ENCODE measurements around the gene WDFY2. TPM values are rescaled to one million over a fixed set of nuclear protein-coding genes. Genes with fewer than 3 reads are reported as not detected.

WDFY2 gene
- total and polyA plus RNA-seq, 2 experiments from 2014 or later: 6.9 to 14.2 TPM

GRCh38 chr13:51594432-51594831, 10.2 kb downstream of the WDFY2 start:
- Histone ChIP-seq H2AFZ (no peak overlapping the region), H3K4me1 (ENCODE audit: insufficient read depth) (peaks cover 48% of the 10 kb centered on the region), H3K9ac (no peak overlapping the region), H3K9me2 (ENCODE audit: insufficient read depth) (no peaks in the 10 kb centered on the region), H3K36me3 (ENCODE audit: low read depth) (no peaks in the 10 kb centered on the region), H3K4me3 (no peak overlapping the region), H3K9me3 (ENCODE audit: low read depth) (no peaks in the 10 kb centered on the region), H3K27me3 (replicated peaks; ENCODE audit: insufficient read depth) (no peaks in the 10 kb centered on the region), H4K20me1 (ENCODE audit: insufficient read depth) (0 out of 2 replicates have a peak, but pooled peaks cover 4% of the 10 kb centered on the region), H3K27ac (no peak overlapping the region), H3K4me2 (ENCODE audit: unreplicated experiment) (no peak overlapping the region), H3K79me2 (ENCODE audit: insufficient read depth) (peaks cover 89% of the 10 kb centered on the region), H3F3A (ENCODE audit: insufficient read depth) (peaks cover 42% of the 10 kb centered on the region)
- 91 to 94% methylated on average over 3 of the region's 3 CpGs for WGBS, 2 experiments (ENCODE audit: low coverage in 1 of 2, low lambda C conversion rate in 2 of 2, missing lambda C conversion rate in 2 of 2)
- TF ChIP-seq EZH2 (IDR thresholded peaks at IDR 0.05; ENCODE audit: insufficient read depth, poor library complexity, severe bottlenecking) (no peak), EZH2phosphoT487 (IDR thresholded peaks at IDR 0.05; ENCODE audit: insufficient read depth, low read depth) (no peak)
- in situ Hi-C loops (cut with MboI): no loop called here
- DNase-seq: no peak

DNA sequence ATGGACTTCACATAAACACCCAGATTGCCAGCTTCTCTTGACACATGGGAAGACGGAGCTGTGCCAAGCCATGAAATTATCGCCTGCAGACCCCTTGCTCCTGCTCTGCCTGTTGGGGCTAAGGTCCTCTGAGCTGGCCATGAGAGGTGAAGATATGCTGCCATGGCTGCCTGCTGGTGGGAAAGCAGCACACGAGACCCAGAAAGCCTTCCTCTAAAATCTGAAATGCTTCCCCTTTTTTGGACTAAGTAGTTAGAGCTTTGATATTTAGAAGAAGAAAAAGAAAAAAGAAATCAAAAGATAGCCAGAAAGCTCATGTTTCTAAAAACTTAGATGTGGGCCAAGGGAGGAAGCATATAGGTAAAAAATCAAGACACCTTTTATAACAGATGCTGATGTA, 11.2 kb downstream of the WDFY2 start:
- H3K9ac ChIP-seq: no peak overlapping the region
- H3F3A ChIP-seq (ENCODE audit: insufficient read depth): peaks cover 32% of the 10 kb centered on the region
- peaks cover 38% of the 10 kb centered on the region for H3K4me1 ChIP-seq (ENCODE audit: insufficient read depth)
- TF ChIP-seq EZH2 (IDR thresholded peaks at IDR 0.05; ENCODE audit: insufficient read depth, poor library complexity, severe bottlenecking) (no peak), EZH2phosphoT487 (IDR thresholded peaks at IDR 0.05; ENCODE audit: insufficient read depth, low read depth) (no peak)
- 0 out of 2 replicates have a peak, but pooled peaks cover 4% of the 10 kb centered on the region for H4K20me1 ChIP-seq (ENCODE audit: insufficient read depth)
- H2AFZ ChIP-seq: no peak overlapping the region
- H3K4me2 ChIP-seq (ENCODE audit: unreplicated experiment): no peak overlapping the region
- H3K4me3 ChIP-seq: no peak overlapping the region
- no peak for DNase-seq
- H3K27ac ChIP-seq: no peak overlapping the region
- in situ Hi-C loops (cut with MboI): no loop called here
- 79 to 87% methylated on average over 3 of the region's 3 CpGs for WGBS, 2 experiments (ENCODE audit: low coverage in 1 of 2, low lambda C conversion rate in 2 of 2, missing lambda C conversion rate in 2 of 2)
- H3K36me3 ChIP-seq (ENCODE audit: low read depth): no peaks in the 10 kb centered on the region
- no peaks in the 10 kb centered on the region for H3K9me3 ChIP-seq (ENCODE audit: low read depth)
- no peaks in the 10 kb centered on the region for H3K27me3 ChIP-seq (replicated peaks; ENCODE audit: insufficient read depth)
- peaks cover 89% of the 10 kb centered on the region for H3K79me2 ChIP-seq (ENCODE audit: insufficient read depth)
- no peaks in the 10 kb centered on the region for H3K9me2 ChIP-seq (ENCODE audit: insufficient read depth)

GRCh38 chr13:51596541-51596940, 12.3 kb downstream of the WDFY2 start:
- in situ Hi-C loops (cut with MboI): no loop called here
- no peak overlapping the region for H3K4me3 ChIP-seq
- no peak overlapping the region for H2AFZ ChIP-seq
- TF ChIP-seq EZH2 (IDR thresholded peaks at IDR 0.05; ENCODE audit: insufficient read depth, poor library complexity, severe bottlenecking) (no peak), EZH2phosphoT487 (IDR thresholded peaks at IDR 0.05; ENCODE audit: insufficient read depth, low read depth) (no peak)
- no peaks in the 10 kb centered on the region for H3K36me3 ChIP-seq (ENCODE audit: low read depth)
- no peaks in the 10 kb centered on the region for H3K27me3 ChIP-seq (replicated peaks; ENCODE audit: insufficient read depth)
- peaks cover 100% of the 10 kb centered on the region for H3K79me2 ChIP-seq (ENCODE audit: insufficient read depth)
- H3F3A ChIP-seq (ENCODE audit: insufficient read depth): peaks cover 25% of the 10 kb centered on the region
- H3K4me1 ChIP-seq (ENCODE audit: insufficient read depth): peaks cover 30% of the 10 kb centered on the region
- no peaks in the 10 kb centered on the region for H3K9me3 ChIP-seq (ENCODE audit: low read depth)
- no peaks in the 10 kb centered on the region for H3K9me2 ChIP-seq (ENCODE audit: insufficient read depth)
- no peak overlapping the region for H3K9ac ChIP-seq
- H3K4me2 ChIP-seq (ENCODE audit: unreplicated experiment): no peak overlapping the region
- H3K27ac ChIP-seq: no peak overlapping the region
- 48 to 53% methylated on average over 2 of the region's 2 CpGs for WGBS, 2 experiments (ENCODE audit: low coverage in 1 of 2, low lambda C conversion rate in 2 of 2, missing lambda C conversion rate in 2 of 2)
- DNase-seq: no peak
- 0 out of 2 replicates have a peak, but pooled peaks cover 4% of the 10 kb centered on the region for H4K20me1 ChIP-seq (ENCODE audit: insufficient read depth)

DNA sequence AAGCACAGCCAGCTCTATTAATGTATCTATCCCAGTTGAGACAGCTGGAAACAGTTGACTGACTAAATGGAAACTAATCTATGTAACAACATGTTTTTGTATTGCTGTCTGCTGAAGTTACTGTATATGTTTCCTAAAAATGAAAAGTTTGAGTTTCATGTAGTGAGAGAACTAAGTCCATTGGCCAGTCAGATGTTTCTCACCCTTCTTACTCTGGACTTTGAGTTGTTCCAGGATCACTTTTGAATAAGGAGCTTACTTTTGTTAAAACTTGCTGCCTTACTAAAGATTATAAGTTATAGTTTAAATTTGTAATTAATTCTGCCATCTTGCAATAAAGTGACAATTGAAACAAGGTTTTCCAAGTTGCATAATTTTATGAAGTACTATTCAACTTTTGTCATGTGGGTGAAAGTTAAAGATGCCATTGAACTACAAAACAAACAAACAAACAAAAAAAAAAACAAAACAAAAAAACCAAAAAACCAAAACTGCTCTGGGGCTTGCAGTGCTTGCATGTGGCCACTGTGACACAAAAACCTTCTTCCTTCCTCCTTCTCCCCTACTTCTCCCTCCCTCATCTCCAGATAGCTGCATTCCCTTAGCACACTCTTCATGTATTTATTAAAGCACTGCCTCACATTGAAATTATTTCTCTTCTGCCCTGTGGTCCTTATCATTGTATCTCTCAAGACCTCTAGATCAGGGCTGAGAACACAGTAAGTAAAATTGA, 15.3 kb downstream of the WDFY2 start:
- in situ Hi-C loops (cut with MboI): no loop called here
- no peak overlapping the region for H3K4me2 ChIP-seq (ENCODE audit: unreplicated experiment)
- TF ChIP-seq EZH2phosphoT487 (IDR thresholded peaks at IDR 0.05; ENCODE audit: insufficient read depth, low read depth) (no peak), EZH2 (IDR thresholded peaks at IDR 0.05; ENCODE audit: insufficient read depth, poor library complexity, severe bottlenecking) (no peak)

More for the DNA sequence above, 15.3 kb downstream of the WDFY2 start:
- no peak overlapping the region for H2AFZ ChIP-seq
- no peak overlapping the region for H3K9ac ChIP-seq
- no peaks in the 10 kb centered on the region for H3K9me3 ChIP-seq (ENCODE audit: low read depth)
- H4K20me1 ChIP-seq (ENCODE audit: insufficient read depth): peaks cover 9% of the 10 kb centered on the region; the same call in 1 of the 2 replicates
- peaks cover 100% of the 10 kb centered on the region for H3K79me2 ChIP-seq (ENCODE audit: insufficient read depth)
- H3K27ac ChIP-seq: no peak overlapping the region
- H3K4me1 ChIP-seq (ENCODE audit: insufficient read depth): peaks cover 5% of the 10 kb centered on the region
- H3K9me2 ChIP-seq (ENCODE audit: insufficient read depth): no peaks in the 10 kb centered on the region
- no peaks in the 10 kb centered on the region; the same call in 1 of the 2 replicates for H3F3A ChIP-seq (ENCODE audit: insufficient read depth)
- no peaks in the 10 kb centered on the region for H3K27me3 ChIP-seq (replicated peaks; ENCODE audit: insufficient read depth)
- H3K4me3 ChIP-seq: no peak overlapping the region
- no peaks in the 10 kb centered on the region for H3K36me3 ChIP-seq (ENCODE audit: low read depth)
- DNase-seq: no peak

All from GM23248 (cell line).